GM21381 (cell line): ENCODE measurements around the gene RXFP2.

Experiments
- ATAC-seq: cut with Tn5 transposase; IDR thresholded peaks from one replicate; pipeline ENCODE4 v1.9.1; 2021; ENCODE audit warnings: mild to moderate bottlenecking, moderate library complexity; ENCODE audit not compliant: unreplicated experiment

The RXFP2 gene

GRCh38 chr13:31824705-31825517, 85.6 kb downstream of the RXFP2 start:
- no peak for ATAC-seq

- no peak for ATAC-seq
Observed at GRCh38 chr13:31826521-31826920, 87.2 kb downstream of the RXFP2 start.

DNA sequence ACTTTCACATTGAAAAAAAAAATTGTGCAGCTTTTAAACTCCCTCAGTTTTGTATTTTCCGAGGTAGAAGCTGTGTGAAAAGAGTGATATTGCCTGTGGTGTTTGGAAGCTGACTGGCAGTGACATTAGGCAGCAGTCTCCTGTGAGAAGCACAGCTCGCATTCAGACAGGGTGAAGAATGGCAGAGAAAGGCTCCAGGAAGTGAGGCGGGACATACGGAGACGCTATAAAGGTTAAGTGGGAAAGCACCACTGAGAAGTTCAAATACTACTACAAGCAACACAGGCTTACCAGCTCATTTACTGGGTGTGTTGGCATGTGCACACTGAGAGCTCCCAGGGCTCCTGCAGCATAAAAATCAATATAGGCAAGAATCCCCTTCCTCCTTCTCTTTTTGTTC, 88.4 kb downstream of the RXFP2 start:
- ATAC-seq: no peak

- ATAC-seq: no peak
Observed at GRCh38 chr13:31835932-31836331, 96.6 kb downstream of the RXFP2 start.

GRCh38 chr13:31843044-31843443, 103.7 kb downstream of the RXFP2 start:
- no peak for ATAC-seq

GRCh38 chr13:31846182-31846938, 107.0 kb downstream of the RXFP2 start:
- peak; percentile 98 for ATAC-seq

DNA sequence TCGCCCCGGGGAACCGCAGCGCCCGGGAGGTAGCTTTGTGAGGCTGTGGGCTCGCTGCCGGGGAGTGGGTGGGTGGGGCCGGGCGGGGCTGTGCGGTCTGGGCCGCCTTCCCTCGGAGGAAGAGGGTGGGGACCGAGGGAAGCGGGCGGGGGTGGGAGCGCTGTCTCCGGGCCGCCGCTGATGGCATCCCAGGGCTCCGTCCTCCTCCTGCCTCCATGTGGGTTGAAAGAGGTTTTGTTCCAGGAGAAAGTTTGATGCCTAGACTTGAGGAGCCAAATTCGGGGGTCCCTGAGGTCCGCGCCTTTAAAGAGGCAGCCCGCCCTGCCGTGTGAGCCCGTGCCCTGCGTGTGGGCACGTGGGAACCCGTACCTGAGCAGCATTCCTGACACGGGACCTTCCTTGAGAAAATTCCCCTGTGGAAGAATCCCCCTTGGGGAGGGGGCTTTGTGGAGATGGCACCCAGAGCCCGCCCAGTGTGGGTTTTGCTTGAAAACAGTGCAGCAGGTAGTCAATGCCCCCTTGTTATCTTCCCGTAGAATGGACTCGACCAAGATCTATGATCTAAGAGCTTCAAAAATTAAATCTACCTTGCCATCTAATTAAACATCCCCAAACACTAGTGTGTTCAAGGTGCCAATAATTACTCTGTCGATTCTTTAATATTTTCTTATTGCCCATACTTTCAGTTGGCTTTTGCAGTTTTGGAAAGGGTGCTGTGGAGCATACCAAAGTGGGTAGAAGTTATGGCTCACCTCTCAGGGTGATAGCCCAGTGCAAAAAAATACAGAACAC, 107.8 kb downstream of the RXFP2 start:
- no peak for ATAC-seq

DNA sequence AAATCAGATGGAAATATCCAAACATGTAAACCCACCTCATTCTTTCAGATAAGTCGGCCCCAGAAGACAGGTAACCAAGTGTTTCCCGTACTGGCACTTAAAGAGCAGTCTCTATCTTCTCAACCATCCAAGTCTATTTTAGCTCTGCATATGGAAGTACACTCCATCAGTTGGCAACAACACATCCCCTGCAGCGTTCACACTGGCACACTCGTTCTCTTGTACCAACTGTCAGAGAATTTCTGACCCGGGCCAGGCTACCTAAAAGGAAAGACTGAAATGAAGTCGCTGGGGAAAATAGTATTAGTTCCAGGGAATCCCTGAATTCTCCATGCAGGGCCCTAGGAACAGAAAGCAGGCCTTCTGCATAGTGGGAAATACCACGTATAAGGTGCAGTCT, 109.3 kb downstream of the RXFP2 start:
- ATAC-seq: no peak

DNA sequence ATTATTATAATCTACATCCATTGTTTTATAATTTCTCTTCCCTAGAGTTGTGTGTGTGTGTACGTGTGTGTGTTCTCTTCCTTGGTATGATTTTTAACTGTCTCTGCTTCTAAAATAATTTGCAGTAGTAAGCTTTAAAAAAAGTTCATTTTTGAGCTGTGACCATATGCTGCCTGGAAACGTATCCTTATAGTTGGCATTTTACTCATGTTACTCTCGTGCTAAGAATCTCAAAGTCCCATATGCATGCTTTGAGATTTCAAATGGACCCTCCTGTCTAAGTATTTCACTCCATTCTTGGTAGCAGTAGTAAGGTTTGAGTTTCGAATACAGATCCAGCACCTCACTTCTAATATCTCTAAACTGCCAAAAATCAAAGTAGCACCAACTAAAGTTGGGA, 109.9 kb downstream of the RXFP2 start:
- no peak for ATAC-seq

GRCh38 chr13:31850041-31850555, 110.8 kb downstream of the RXFP2 start:
- no peak for ATAC-seq

DNA sequence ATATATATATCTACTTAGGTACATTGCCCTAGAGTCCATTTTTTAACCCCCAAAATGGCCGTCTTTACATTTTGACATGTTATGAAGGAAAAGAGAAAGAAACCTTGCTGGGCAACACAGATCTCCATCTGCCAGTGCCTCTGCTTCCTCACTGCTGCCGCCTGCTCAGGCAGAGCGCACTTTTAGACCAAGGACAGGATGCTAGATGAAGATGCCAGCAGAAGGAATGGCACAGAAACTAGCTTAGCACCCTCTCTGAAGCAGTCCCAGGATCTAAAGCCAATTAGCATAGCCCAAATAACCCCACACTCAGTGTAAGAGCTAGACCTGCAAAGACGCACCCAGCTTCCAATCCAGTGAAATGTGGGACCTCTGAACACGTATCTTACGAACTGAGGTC, 111.9 kb downstream of the RXFP2 start:
- no peak for ATAC-seq
